Smooth muscle cell (in vitro differentiated cells): Measurements from ENCODE around the gene APOE. TPM values are rescaled to one million over a fixed set of nuclear protein-coding genes. Genes with fewer than 3 reads are reported as not detected.

Source experiments
- DNase-seq: peaks from one replicate; lab custom pipeline; 2025; ENCODE audit not compliant: unreplicated experiment; lab: John Stamatoyannopoulos, UW
- H2AFZ ChIP-seq: fragments of 200-600 bp; sonication (generic); 2 replicates; pipeline ENCODE4 v1.6.0; 2016; ENCODE audit warnings: antibody characterized with exemption, low read depth, mild to moderate bottlenecking
- H3F3A ChIP-seq: fragments of 200-600 bp; sonication (generic); 2 replicates; pipeline ENCODE4 v1.6.0; 2017; ENCODE audit warnings: antibody characterized with exemption, low read depth
- H3K27ac ChIP-seq: fragments of 200-600 bp; sonication (generic); 2 replicates; pipeline ENCODE4 v1.5.1; 2016; ENCODE audit warnings: low read depth, mild to moderate bottlenecking
- H3K27me3 ChIP-seq: fragments of 200-600 bp; sonication (generic); 2 replicates; pipeline ENCODE4 v1.6.1; 2016; ENCODE audit warnings: low read depth, mild to moderate bottlenecking
- H3K36me3 ChIP-seq: fragments of 200-600 bp; sonication (generic); 2 replicates; pipeline ENCODE4 v1.5.1; 2016; ENCODE audit warnings: low read depth
- H3K4me1 ChIP-seq: fragments of 200-600 bp; sonication (generic); 2 replicates; pipeline ENCODE4 v1.5.1; 2016; ENCODE audit warnings: low read depth
- H3K4me2 ChIP-seq: fragments of 200-600 bp; sonication (generic); 2 replicates; pipeline ENCODE4 v1.6.0; 2016; ENCODE audit warnings: mild to moderate bottlenecking
- H3K4me3 ChIP-seq: fragments of 200-600 bp; sonication (generic); 2 replicates; pipeline ENCODE4 v1.5.1; 2016; ENCODE audit warnings: mild to moderate bottlenecking
- H3K79me2 ChIP-seq: fragments of 200-600 bp; sonication (generic); 2 replicates; pipeline ENCODE4 v1.6.0; 2016; ENCODE audit warnings: low read depth, mild to moderate bottlenecking
- H3K9ac ChIP-seq: fragments of 200-600 bp; sonication (generic); 2 replicates; pipeline ENCODE4 v1.6.0; 2016; ENCODE audit warnings: low read depth
- H3K9me3 ChIP-seq: fragments of 200-600 bp; sonication (generic); replicated peaks from 2 replicates; pipeline ENCODE4 v1.5.1; 2016; ENCODE audit warnings: low read depth
- H4K20me1 ChIP-seq: fragments of 200-600 bp; sonication (generic); 2 replicates; pipeline ENCODE4 v1.6.0; 2016; ENCODE audit warnings: low read depth
- CTCF ChIP-seq: fragments of 200-600 bp; sonication (generic); IDR thresholded peaks from 2 replicates; pipeline ENCODE4 v1.5.1; 2017; ENCODE audit warnings: borderline replicate concordance, mild to moderate bottlenecking, antibody characterized with exemption; ENCODE audit not compliant: insufficient read depth, poor library complexity, severe bottlenecking
- WGBS: methylation state at CpG from one replicate; pipeline ENCODE4 v1.1.7; 2016; ENCODE audit warnings: low lambda C conversion rate; 5-methylcytosine and 5-hydroxymethylcytosine counted together
- polyA plus RNA-seq: library from polyadenylated mRNA; unstranded; fragments of >200 nt; fragmentation: Nextera tagmentation; extraction: Ambion mirVana; gene quantifications from 2 replicates; pipeline ENCODE4 v1.2.1, GENCODE V29; 2016
- total RNA-seq: library from RNA; depleted of rRNA; stranded (reverse); fragments of >200 nt; gene quantifications from 2 replicates; pipeline ENCODE4 v1.2.3, GENCODE V29; 2014

Gene APOE
- total and polyA plus RNA-seq, 2 experiments from 2014 or later, result 228 to 329 TPM

- no peak overlapping the region for H2AFZ ChIP-seq
- H3K4me3 ChIP-seq, result no peak overlapping the region
- DNase-seq, result no peak
- H4K20me1 ChIP-seq, result no peaks in the 10 kb centered on the region
- 92% methylated on average over 13 of the region's 13 CpGs for WGBS
- no peaks in the 10 kb centered on the region for H3K79me2 ChIP-seq
- no peaks in the 10 kb centered on the region for H3F3A ChIP-seq
- TF ChIP-seq CTCF, result no peak
- H3K4me2 ChIP-seq, result no peak overlapping the region
- no peaks in the 10 kb centered on the region for H3K9me3 ChIP-seq
- no peaks in the 10 kb centered on the region for H3K27me3 ChIP-seq
- H3K9ac ChIP-seq, result no peak overlapping the region
- no peak overlapping the region for H3K27ac ChIP-seq
- no peaks in the 10 kb centered on the region for H3K4me1 ChIP-seq
- H3K36me3 ChIP-seq, result no peaks in the 10 kb centered on the region
These were observed 41.5 kb downstream of the APOE start for GRCh38 chr19:44947041-44947581.

GRCh38 chr19:44948237-44948636 is 42.6 kb downstream of the APOE start:
- no peak for DNase-seq
- Histone ChIP-seq H3F3A (no peaks in the 10 kb centered on the region), H3K9me3 (no peaks in the 10 kb centered on the region), H3K4me2 (no peak overlapping the region), H3K27ac (no peak overlapping the region), H3K36me3 (no peaks in the 10 kb centered on the region), H4K20me1 (no peaks in the 10 kb centered on the region), H3K4me3 (no peak overlapping the region), H3K27me3 (no peaks in the 10 kb centered on the region), H3K9ac (no peak overlapping the region), H2AFZ (no peak overlapping the region), H3K4me1 (no peaks in the 10 kb centered on the region), H3K79me2 (no peaks in the 10 kb centered on the region)
- TF ChIP-seq CTCF, result no peak
- WGBS, result 91% methylated on average over 5 of the region's 5 CpGs

GRCh38 chr19:44948763-44949374 is 43.3 kb downstream of the APOE start:
- H3K27me3 ChIP-seq, result no peaks in the 10 kb centered on the region
- DNase-seq, result no peak
- no peak for TF ChIP-seq CTCF
- H3F3A ChIP-seq, result no peaks in the 10 kb centered on the region
- H3K9me3 ChIP-seq, result no peaks in the 10 kb centered on the region
- no peak overlapping the region for H2AFZ ChIP-seq
- 95% methylated on average over 4 of the region's 5 CpGs for WGBS
- no peak overlapping the region for H3K4me3 ChIP-seq
- H3K36me3 ChIP-seq, result no peaks in the 10 kb centered on the region
- H3K27ac ChIP-seq, result no peak overlapping the region
- H3K79me2 ChIP-seq, result no peaks in the 10 kb centered on the region
- no peak overlapping the region for H3K4me2 ChIP-seq
- no peak overlapping the region for H3K9ac ChIP-seq
- H3K4me1 ChIP-seq, result no peaks in the 10 kb centered on the region
- no peaks in the 10 kb centered on the region for H4K20me1 ChIP-seq

- H3K27me3 ChIP-seq, result no peaks in the 10 kb centered on the region
- no peak overlapping the region for H3K9ac ChIP-seq
- 77% methylated on average over 9 of the region's 9 CpGs for WGBS
- DNase-seq, result no peak
- H3K4me2 ChIP-seq, result no peak overlapping the region
- no peaks in the 10 kb centered on the region for H3F3A ChIP-seq
- H3K9me3 ChIP-seq, result no peaks in the 10 kb centered on the region
- TF ChIP-seq CTCF, result no peak
- no peak overlapping the region for H2AFZ ChIP-seq
- H3K27ac ChIP-seq, result no peak overlapping the region
- H3K4me1 ChIP-seq, result no peaks in the 10 kb centered on the region
- no peaks in the 10 kb centered on the region for H3K79me2 ChIP-seq
- H4K20me1 ChIP-seq, result no peaks in the 10 kb centered on the region
- no peak overlapping the region for H3K4me3 ChIP-seq
- no peaks in the 10 kb centered on the region for H3K36me3 ChIP-seq
These were observed 44.0 kb downstream of the APOE start for GRCh38 chr19:44949550-44949949.
